Right lobe of liver (tissue), 6 donors: Measurements from ENCODE around the gene PLPP7. TPM values are rescaled to one million over a fixed set of nuclear protein-coding genes. Genes with fewer than 3 reads are reported as not detected.
A peak's percentile ranks its signal among the peaks of the same experiment; 100 is the strongest.

Experiments
- ATAC-seq, 4 donors: fragments of 200-7000 bp; cut with Tn5 transposase; one replicate each; pipeline ENCODE4 v1.9.1; 2020; ENCODE audit warnings: mild to moderate bottlenecking in 4 of 4, moderate library complexity in 4 of 4
- DNase-seq, 3 donors: peaks; one replicate each; pipeline ENCODE4 v3.0.0-alpha.2; 2020
- H3K27ac ChIP-seq, 3 donors: fragments of 200-600 bp; one replicate each; pipeline ENCODE4 v1.8.0; 2022
- H3K27me3 ChIP-seq, 2 donors: fragments of 200-600 bp; one replicate each; pipeline ENCODE4 v1.8.0; 2022
- H3K36me3 ChIP-seq, 4 donors: fragments of 200-600 bp; sonication (generic) in 1 of 4; one replicate each; pipeline versions ENCODE4 v1.5.1 to v1.8.0; 2017 to 2022; ENCODE audit warnings: control low read depth in 1 of 4
- H3K4me1 ChIP-seq, 4 donors: fragments of 200-600 bp; sonication (generic) in 1 of 4; one replicate each; pipeline versions ENCODE4 v1.5.1 to v1.8.0; 2017 to 2022; ENCODE audit warnings: control low read depth in 1 of 4
- H3K4me3 ChIP-seq, 3 donors: fragments of 200-600 bp; one replicate each; pipeline ENCODE4 v1.8.0; 2022
- H3K9me3 ChIP-seq, 4 donors: fragments of 200-600 bp; sonication (generic) in 1 of 4; one replicate each; pipeline versions ENCODE4 v1.5.1 to v1.8.0; 2017 to 2022; ENCODE audit warnings: control low read depth in 1 of 4
- CTCF ChIP-seq, 4 donors: fragments of 200-600 bp in 3 of 4; fragments of 450-650 bp in 1 of 4; IDR thresholded peaks; one replicate each; pipeline versions ENCODE4 v1.5.1 to v1.8.0; 2016 to 2022; ENCODE audit warnings: antibody characterized with exemption in 4 of 4, mild to moderate bottlenecking in 2 of 4
- POLR2A ChIP-seq: fragments of 450-650 bp; IDR thresholded peaks from one replicate; pipeline ENCODE4 v1.6.1; 2017; ENCODE audit warnings: antibody characterized with exemption, mild to moderate bottlenecking
- WGBS: methylation state at CpG from one replicate; pipeline ENCODE4 v1.1.6; 2018; ENCODE audit warnings: low coverage, low lambda C conversion rate; ENCODE audit not compliant: insufficient coverage; ENCODE audit errors: missing lambda C conversion rate; 5-methylcytosine and 5-hydroxymethylcytosine counted together
- intact Hi-C, 2 donors: fragments of 100-400 bp; cut with DNase I; formaldehyde crosslinking; loops; one replicate each; pipeline versions ENCODE4 v1.11.2 to v1.14.1; 2022
- total RNA-seq, 6 experiments: library from RNA; depleted of rRNA in 2 of 6; stranded (reverse); fragments of >200 nt in 2 of 6; fragmentation: NEBNext Ultra II Directional in 3 of 6; extraction: Animal tissue kit (Norgen Biotek cat#: 25700) in 3 of 6; gene quantifications; one replicate each; pipeline versions ENCODE4 v1.1.0 to v1.2.4, GENCODE V29; 2016 to 2023
- donor health status: DM: no; HTN: yes; CAD: no.
- donor health status: DM: no; HTN: no; CAD: no.
- donor health status: DM: no; HTN: no; CAD: no.
- donor health status: DM: no; HTN: yes; CAD: no.
- donor health status: DM: no; HTN: yes; CAD: no.

The PLPP7 gene
- total RNA-seq, 6 experiments from 2014 or later = 0.11 to 0.43 (median 0.22) TPM; not detected in 1

- Histone ChIP-seq H3K27ac (peak overlapping the region in 2 of 3 donors; percentile 72 to 74), H3K4me3 (peak overlapping the region; percentile 51 to 64 (median 52)), H3K27me3 (no peaks in the 10 kb centered on the region), H3K36me3 (no peaks in the 10 kb centered on the region), H3K9me3 (no peaks in the 10 kb centered on the region), H3K4me1 (no peaks in the 10 kb centered on the region)
- intact Hi-C loops = no loop called here
- DNase-seq = peak in 1 of 3 donors; percentile 44
- no peak for TF ChIP-seq POLR2A
- peak in 1 of 4 donors; percentile 5 for TF ChIP-seq CTCF (IDR thresholded peaks at IDR 0.05)
- ATAC-seq = peak in 1 of 4 donors; percentile 5
- WGBS = 2% methylated on average over 11 of the region's 78 CpGs
Measured at GRCh38 chr9:131277287-131277909, 12.1 kb upstream of the PLPP7 start.

GRCh38 chr9:131277910-131278701 lies 11.4 kb upstream of the PLPP7 start:
- no peak for TF ChIP-seq CTCF (IDR thresholded peaks at IDR 0.05)
- Histone ChIP-seq H3K4me1 (no peaks in the 10 kb centered on the region), H3K4me3 (peak overlapping the region; percentile 51 to 64 (median 52)), H3K27me3 (no peaks in the 10 kb centered on the region), H3K9me3 (no peaks in the 10 kb centered on the region), H3K36me3 (no peaks in the 10 kb centered on the region), H3K27ac (peak overlapping the region in 1 of 3 donors; percentile 74)
- intact Hi-C loops = no loop called here
- ATAC-seq (peak; percentile 65 to 76 (median 72)), DNase-seq (peak; percentile 80 to 81 (median 81))
- WGBS = 0% methylated on average over 6 of the region's 59 CpGs

GRCh38 chr9:131278702-131279111 lies 10.8 kb upstream of the PLPP7 start:
- no peaks in the 10 kb centered on the region for H3K36me3 ChIP-seq
- H3K27me3 ChIP-seq = no peaks in the 10 kb centered on the region
- no peak for DNase-seq
- H3K4me3 ChIP-seq = no peak overlapping the region
- no peak for TF ChIP-seq POLR2A
- no peak for TF ChIP-seq CTCF (IDR thresholded peaks at IDR 0.05)
- H3K4me1 ChIP-seq = no peaks in the 10 kb centered on the region
- no CpG with 5 or more reads among the region's 10 CpGs for WGBS
- no peak for ATAC-seq
- intact Hi-C loops = no loop called here
- H3K9me3 ChIP-seq = no peaks in the 10 kb centered on the region
- no peak overlapping the region for H3K27ac ChIP-seq

- Histone ChIP-seq H3K36me3 (no peaks in the 10 kb centered on the region), H3K9me3 (no peaks in the 10 kb centered on the region), H3K27me3 (no peaks in the 10 kb centered on the region), H3K4me1 (no peaks in the 10 kb centered on the region), H3K4me3 (no peak overlapping the region), H3K27ac (no peak overlapping the region)
- no peak for TF ChIP-seq POLR2A
- no peak for TF ChIP-seq CTCF (IDR thresholded peaks at IDR 0.05)
- ATAC-seq (no peak), DNase-seq (no peak)
- WGBS = 67% methylated on average over 6 of the region's 11 CpGs
- intact Hi-C loops = no loop called here
Measured at GRCh38 chr9:131279196-131279862, 10.2 kb upstream of the PLPP7 start.
